Activated naive CD4-positive, alpha-beta T cell treated with anti-CD3 and anti-CD28 coated beads for 36 hours (primary cell): ENCODE data around the gene PEX10. TPM values are rescaled to one million over a fixed set of nuclear protein-coding genes. Genes with fewer than 3 reads are reported as not detected.

Experiments
- CTCF ChIA-PET: fragments of 350-600 bp; sonication (Branson Sonifier 250); formaldehyde crosslinking; loops from one replicate; lab custom pipeline; 2021; ENCODE audit warnings: antibody characterized with exemption; lab: Charles Lee
- DNase-seq: peaks from one replicate; pipeline ENCODE4 v3.0.0-alpha.2; 2020
- H3K27ac Mint-ChIP-seq: one replicate; pipeline ENCODE4 v1.8.0; 2021; ENCODE audit warnings: mild to moderate bottlenecking, mixed read lengths
- H3K27me3 Mint-ChIP-seq: one replicate; pipeline ENCODE4 v1.8.0; 2021; ENCODE audit warnings: low read depth, mixed read lengths
- H3K36me3 Mint-ChIP-seq: one replicate; pipeline ENCODE4 v1.8.0; 2021; ENCODE audit warnings: low read depth, mixed read lengths
- H3K4me1 Mint-ChIP-seq: one replicate; pipeline ENCODE4 v1.8.0; 2021; ENCODE audit warnings: low read depth, mixed read lengths
- H3K4me3 Mint-ChIP-seq: one replicate; pipeline ENCODE4 v1.8.0; 2021; ENCODE audit warnings: mild to moderate bottlenecking, moderate library complexity, mixed read lengths
- H3K9me3 Mint-ChIP-seq: one replicate; pipeline ENCODE4 v1.8.0; 2021; ENCODE audit warnings: mixed read lengths
- intact Hi-C: fragments of 100-400 bp; cut with micrococcal nuclease; formaldehyde crosslinking; loops from one replicate; pipeline ENCODE4 v1.15.1; 2023
- total RNA-seq, 2 experiments: library from RNA; stranded (reverse); gene quantifications; one replicate each; pipeline ENCODE4 v1.2.3, GENCODE V29; 2021

PEX10 gene
- total RNA-seq, 2 experiments from 2014 or later: 8.6 to 9.1 TPM

- no peaks in the 10 kb centered on the region for H3K27me3 Mint-ChIP-seq
- H3K36me3 Mint-ChIP-seq: no peaks in the 10 kb centered on the region
- H3K9me3 Mint-ChIP-seq: no peaks in the 10 kb centered on the region
- H3K4me3 Mint-ChIP-seq: no peak overlapping the region
- CTCF ChIA-PET: interaction anchor here (1.4 to 7.1 kb wide), 4 partner anchors 11 to 216 kb away, joined by 5 to 129 read pairs (median 12); partner anchors contain the start of genes FAAP20, MORN1 and RER1
- no peaks in the 10 kb centered on the region for H3K4me1 Mint-ChIP-seq
- intact Hi-C loops: loop anchor here (5.0 kb wide), 1 partner anchor 68 kb away; no protein-coding TSS in a partner anchor
- DNase-seq: no peak
- no peak overlapping the region for H3K27ac Mint-ChIP-seq
Measured at GRCh38 chr1:2379733-2380404, 32.5 kb downstream of the PEX10 start.

- Mint-ChIP-seq H3K27ac (no peak overlapping the region), H3K4me1 (no peaks in the 10 kb centered on the region), H3K36me3 (no peaks in the 10 kb centered on the region), H3K27me3 (no peaks in the 10 kb centered on the region), H3K4me3 (no peak overlapping the region), H3K9me3 (no peaks in the 10 kb centered on the region)
- DNase-seq: no peak
- intact Hi-C loops: no loop called here
- CTCF ChIA-PET: interaction anchor here (0.6 to 7.1 kb wide), 4 partner anchors 182 to 286 kb away, joined by 3 to 129 read pairs (median 3); partner anchors contain the start of gene FAAP20
Measured at GRCh38 chr1:2378956-2379732, 33.2 kb downstream of the PEX10 start.

- intact Hi-C loops: no loop called here
- Mint-ChIP-seq H3K4me1 (no peaks in the 10 kb centered on the region), H3K27me3 (no peaks in the 10 kb centered on the region), H3K27ac (no peak overlapping the region), H3K4me3 (no peak overlapping the region), H3K36me3 (no peaks in the 10 kb centered on the region), H3K9me3 (no peaks in the 10 kb centered on the region)
- CTCF ChIA-PET: interaction anchor here (0.9 to 7.1 kb wide), 3 partner anchors 181 to 285 kb away, joined by 3 to 129 read pairs (median 3); partner anchors contain the start of gene FAAP20
- no peak for DNase-seq
Measured at GRCh38 chr1:2378441-2378851, 33.9 kb downstream of the PEX10 start.

GRCh38 chr1:2377751-2378440, 34.5 kb downstream of the PEX10 start:
- Mint-ChIP-seq H3K27me3 (no peaks in the 10 kb centered on the region), H3K36me3 (no peaks in the 10 kb centered on the region), H3K27ac (no peak overlapping the region), H3K9me3 (no peaks in the 10 kb centered on the region), H3K4me1 (no peaks in the 10 kb centered on the region), H3K4me3 (no peak overlapping the region)
- DNase-seq: no peak
- intact Hi-C loops: no loop called here
- CTCF ChIA-PET: interaction anchor here (1.2 to 7.1 kb wide), 2 partner anchors 180 to 183 kb away, joined by 4 to 129 read pairs; partner anchors contain the start of gene FAAP20

- Mint-ChIP-seq H3K27ac (no peak overlapping the region), H3K36me3 (no peaks in the 10 kb centered on the region), H3K9me3 (no peaks in the 10 kb centered on the region), H3K4me1 (no peaks in the 10 kb centered on the region), H3K4me3 (no peak overlapping the region), H3K27me3 (no peaks in the 10 kb centered on the region)
- DNase-seq: no peak
- intact Hi-C loops: no loop called here
- CTCF ChIA-PET: interaction anchor here (1.2 kb wide), 1 partner anchor 182 kb away, joined by 4 read pairs; the partner anchor contains the start of gene FAAP20
Measured at GRCh38 chr1:2376931-2377672, 35.3 kb downstream of the PEX10 start.

GRCh38 chr1:2376261-2376741, 36.1 kb downstream of the PEX10 start:
- H3K27ac Mint-ChIP-seq: no peak overlapping the region
- H3K27me3 Mint-ChIP-seq: no peaks in the 10 kb centered on the region
- intact Hi-C loops: no loop called here
- no peaks in the 10 kb centered on the region for H3K4me1 Mint-ChIP-seq
- no peaks in the 10 kb centered on the region for H3K36me3 Mint-ChIP-seq
- no peak overlapping the region for H3K4me3 Mint-ChIP-seq
- no peaks in the 10 kb centered on the region for H3K9me3 Mint-ChIP-seq
- no peak for DNase-seq
- CTCF ChIA-PET: no interaction called here

- H3K9me3 Mint-ChIP-seq: no peaks in the 10 kb centered on the region
- H3K4me1 Mint-ChIP-seq: no peaks in the 10 kb centered on the region
Measured at GRCh38 chr1:2375923-2376260, 36.5 kb downstream of the PEX10 start.

GRCh38 chr1:2375246-2375922, 37.0 kb downstream of the PEX10 start:
- no peak for DNase-seq
- H3K36me3 Mint-ChIP-seq: no peaks in the 10 kb centered on the region
- H3K27ac Mint-ChIP-seq: no peak overlapping the region
- no peak overlapping the region for H3K4me3 Mint-ChIP-seq
- intact Hi-C loops: no loop called here
- no peaks in the 10 kb centered on the region for H3K27me3 Mint-ChIP-seq
- CTCF ChIA-PET: interaction anchor here (0.5 kb wide), 1 partner anchor 546 kb away, joined by 3 read pairs; no protein-coding TSS in a partner anchor
- no peaks in the 10 kb centered on the region for H3K9me3 Mint-ChIP-seq
- no peaks in the 10 kb centered on the region for H3K4me1 Mint-ChIP-seq

More at GRCh38 chr1:2375923-2376260, 36.5 kb downstream of the PEX10 start:
- Mint-ChIP-seq H3K4me3 (no peak overlapping the region), H3K36me3 (no peaks in the 10 kb centered on the region), H3K27me3 (no peaks in the 10 kb centered on the region), H3K27ac (no peak overlapping the region)
- intact Hi-C loops: no loop called here
- CTCF ChIA-PET: interaction anchor here (0.5 kb wide), 1 partner anchor 546 kb away, joined by 3 read pairs; no protein-coding TSS in a partner anchor
- DNase-seq: no peak

- Mint-ChIP-seq H3K27me3 (no peaks in the 10 kb centered on the region), H3K9me3 (no peaks in the 10 kb centered on the region), H3K27ac (no peak overlapping the region), H3K4me3 (no peak overlapping the region), H3K36me3 (no peaks in the 10 kb centered on the region), H3K4me1 (no peaks in the 10 kb centered on the region)
- intact Hi-C loops: no loop called here
- CTCF ChIA-PET: no interaction called here
- DNase-seq: no peak
Measured at GRCh38 chr1:2374252-2375155, 37.9 kb downstream of the PEX10 start.

- Mint-ChIP-seq H3K4me1 (no peaks in the 10 kb centered on the region), H3K4me3 (no peak overlapping the region), H3K36me3 (no peaks in the 10 kb centered on the region), H3K27ac (no peak overlapping the region), H3K9me3 (no peaks in the 10 kb centered on the region), H3K27me3 (no peaks in the 10 kb centered on the region)
- no peak for DNase-seq
- intact Hi-C loops: no loop called here
- CTCF ChIA-PET: no interaction called here
Measured at GRCh38 chr1:2373551-2374251, 38.7 kb downstream of the PEX10 start.
